NCI-H2107 treated with DMSO at 0.1 percent for 48 hours (cell line): Measurements from ENCODE around the gene CAMSAP2.

ENCODE experiments used
- DNase-seq: peaks from one replicate; lab custom pipeline; 2025; ENCODE audit not compliant: unreplicated experiment; lab: John Stamatoyannopoulos, UW

The CAMSAP2 gene

DNA sequence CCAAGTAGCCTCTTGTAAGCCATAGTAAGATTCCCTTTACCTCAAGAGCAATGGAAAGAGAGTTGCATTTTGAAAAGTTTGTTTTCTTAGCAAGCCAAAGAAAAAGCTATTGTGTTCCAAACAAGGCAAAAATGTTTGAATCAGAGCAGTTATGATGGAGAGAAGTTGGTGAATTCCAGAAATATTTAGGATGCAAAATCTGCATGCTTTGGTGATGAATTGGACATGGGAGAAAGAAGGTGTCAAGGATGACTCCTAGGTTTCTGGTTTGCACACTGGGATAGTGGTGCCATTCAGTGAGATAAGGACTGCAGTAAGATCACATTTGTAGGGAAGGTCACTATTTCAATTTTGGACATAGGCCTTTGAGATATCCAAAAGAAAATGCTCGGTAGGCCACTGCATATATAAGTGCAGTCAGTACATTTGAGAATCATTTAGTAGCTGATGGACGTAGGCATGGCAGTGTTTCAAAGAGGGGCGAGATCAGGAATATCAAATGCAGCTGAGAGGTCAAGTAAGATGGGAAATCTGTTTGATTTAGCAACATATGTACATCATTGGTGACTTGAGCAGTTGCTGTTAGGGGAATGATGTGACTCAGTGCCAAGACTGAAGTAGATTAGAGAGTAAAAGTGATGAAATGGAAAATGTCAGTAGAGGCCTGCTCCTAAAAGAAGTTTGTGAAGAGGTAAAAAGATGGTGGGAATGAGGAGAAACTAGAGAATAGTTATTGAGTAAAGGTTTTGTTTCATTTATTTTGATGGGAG lies 100.2 kb downstream of the CAMSAP2 start:
- no peak for DNase-seq

DNA sequence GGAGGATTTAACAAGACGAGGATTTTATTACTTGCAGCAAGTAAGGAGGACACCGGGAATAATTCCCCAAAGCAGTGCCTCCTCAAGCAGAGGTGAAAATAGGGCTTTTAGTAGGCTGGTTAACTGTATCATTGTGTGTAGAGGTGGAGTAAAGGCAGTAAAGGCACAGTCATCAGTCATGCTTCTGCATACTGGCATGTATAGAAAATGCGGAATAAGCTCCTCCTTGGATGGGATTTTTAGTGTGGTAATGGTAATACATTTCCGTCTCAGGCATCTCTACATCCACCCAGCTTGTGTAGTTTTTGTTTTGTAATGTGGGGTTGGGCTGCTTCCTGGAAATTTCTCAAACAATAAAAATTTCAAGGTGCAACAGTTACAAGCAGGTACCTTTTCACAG lies 106.7 kb downstream of the CAMSAP2 start:
- no peak for DNase-seq

GRCh38 chr1:200846398-200846797 lies 107.7 kb downstream of the CAMSAP2 start:
- DNase-seq = no peak

GRCh38 chr1:200849430-200849829 lies 110.7 kb downstream of the CAMSAP2 start:
- no peak for DNase-seq

GRCh38 chr1:200850554-200850953 lies 111.9 kb downstream of the CAMSAP2 start:
- no peak for DNase-seq

GRCh38 chr1:200856716-200857357 lies 118.1 kb downstream of the CAMSAP2 start:
- DNase-seq = no peak

- no peak for DNase-seq
Measured at GRCh38 chr1:200857804-200858203, 119.1 kb downstream of the CAMSAP2 start.

- no peak for DNase-seq
Measured at GRCh38 chr1:200861937-200862647, 123.4 kb downstream of the CAMSAP2 start.

DNA sequence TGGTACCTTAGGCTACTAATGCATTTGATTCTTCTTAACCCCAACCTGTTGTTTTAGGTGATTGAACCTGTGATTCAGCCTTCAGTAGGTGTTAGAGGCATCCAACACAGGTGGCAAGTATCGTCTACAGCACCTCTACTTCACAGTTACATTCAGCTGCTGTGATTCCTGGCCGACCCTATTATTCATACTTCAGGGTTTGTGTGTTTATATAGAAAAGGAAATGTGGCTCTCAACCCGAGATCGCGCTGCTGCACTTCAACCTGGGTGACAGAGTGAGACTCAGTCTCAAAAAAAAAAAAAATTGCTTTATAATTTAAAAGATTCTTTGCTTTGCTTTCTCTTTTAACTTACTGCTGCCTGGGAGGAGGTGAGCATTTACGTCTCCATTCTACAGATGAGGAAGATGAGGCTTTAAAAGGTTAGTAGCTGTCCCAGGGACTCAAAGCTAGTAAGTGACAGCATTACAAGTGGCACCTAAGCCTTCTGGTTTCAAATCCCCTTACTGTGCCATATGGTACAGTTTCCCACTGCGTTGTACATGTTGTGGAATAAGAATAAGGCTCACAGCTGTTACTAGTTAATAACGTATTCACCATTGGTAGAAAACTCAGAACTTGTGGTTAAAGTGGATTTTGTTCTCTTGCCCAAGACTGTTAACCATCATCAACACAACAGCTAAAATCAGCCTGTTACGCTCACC lies 124.2 kb downstream of the CAMSAP2 start:
- no peak for DNase-seq

DNA sequence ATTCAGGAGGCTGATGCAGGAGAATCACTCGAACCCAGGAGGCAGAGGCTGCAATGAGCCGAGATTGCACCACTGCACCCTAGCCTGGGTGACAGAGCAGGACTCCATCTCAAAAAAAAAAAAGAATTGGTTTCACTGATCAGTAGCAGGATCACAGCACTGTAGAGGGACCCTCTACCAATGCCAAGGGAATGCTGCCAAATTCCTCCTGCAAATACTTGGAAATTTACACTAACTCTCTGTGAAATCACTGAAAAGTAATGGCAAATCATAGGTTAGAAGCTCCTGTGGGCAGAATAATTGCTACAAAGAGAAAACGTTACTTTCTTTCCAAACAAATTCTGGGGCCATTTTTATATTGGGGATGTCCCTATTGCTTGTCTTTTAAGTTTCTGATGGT lies 127.4 kb downstream of the CAMSAP2 start:
- DNase-seq = no peak

GRCh38 chr1:200866521-200866920 lies 127.8 kb downstream of the CAMSAP2 start:
- no peak for DNase-seq

DNA sequence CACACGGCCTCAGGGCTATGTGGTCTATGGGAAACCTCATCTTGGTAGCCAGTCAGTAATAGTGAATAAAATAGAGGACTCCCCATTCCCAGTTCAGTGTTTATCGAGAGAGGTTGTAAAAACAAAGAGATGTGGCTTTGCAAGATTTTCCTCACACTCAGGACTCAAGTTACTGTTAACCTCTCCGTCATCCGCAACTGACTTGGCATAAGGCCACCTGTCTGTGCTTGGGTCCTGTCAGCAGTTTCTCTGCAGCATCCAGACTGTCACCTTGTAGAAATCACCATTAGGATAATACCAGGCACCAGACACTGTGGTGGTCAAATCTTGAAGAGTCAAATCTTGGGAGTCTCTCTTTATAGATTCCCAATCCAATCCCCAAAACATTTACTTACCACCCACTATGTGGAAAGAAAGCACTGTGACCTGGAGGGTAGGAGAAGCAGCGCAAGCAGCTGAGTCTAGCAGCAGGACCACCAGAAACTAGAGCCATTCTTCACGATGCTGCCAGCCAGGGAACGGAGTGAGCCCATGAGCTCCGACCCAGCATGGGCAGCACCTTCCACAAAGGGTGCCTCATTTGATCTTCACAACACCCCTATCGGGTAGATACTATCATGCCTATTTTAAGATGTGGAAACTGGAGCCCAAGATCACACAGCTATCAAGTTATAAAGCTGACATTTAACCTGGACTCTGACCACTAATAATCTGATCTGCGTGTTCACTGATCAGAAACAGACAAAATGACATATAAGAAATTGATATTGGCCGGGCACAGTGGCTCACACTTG lies 128.5 kb downstream of the CAMSAP2 start:
- peak; percentile 81 for DNase-seq

DNA sequence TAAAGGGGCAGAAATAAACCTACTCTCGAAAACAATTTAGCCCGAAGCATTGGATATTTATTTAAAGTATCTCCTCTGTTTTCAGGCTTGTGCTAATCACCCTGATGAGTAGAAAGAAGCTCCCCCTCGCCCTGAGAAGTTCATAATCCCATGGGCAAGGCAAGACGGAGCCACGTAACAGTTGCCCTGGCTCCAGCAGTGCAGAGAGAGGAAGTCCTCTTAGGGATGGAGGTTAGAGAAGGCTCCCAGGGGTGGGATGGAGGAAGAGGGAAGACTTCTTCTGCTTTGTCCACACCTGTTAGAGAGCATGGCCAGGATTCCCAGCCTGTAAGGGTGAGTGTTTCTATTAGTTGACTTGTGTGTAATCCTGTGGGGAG lies 130.7 kb downstream of the CAMSAP2 start:
- DNase-seq = no peak

- no peak for DNase-seq
Measured at GRCh38 chr1:200869753-200870391, 131.2 kb downstream of the CAMSAP2 start.

DNA sequence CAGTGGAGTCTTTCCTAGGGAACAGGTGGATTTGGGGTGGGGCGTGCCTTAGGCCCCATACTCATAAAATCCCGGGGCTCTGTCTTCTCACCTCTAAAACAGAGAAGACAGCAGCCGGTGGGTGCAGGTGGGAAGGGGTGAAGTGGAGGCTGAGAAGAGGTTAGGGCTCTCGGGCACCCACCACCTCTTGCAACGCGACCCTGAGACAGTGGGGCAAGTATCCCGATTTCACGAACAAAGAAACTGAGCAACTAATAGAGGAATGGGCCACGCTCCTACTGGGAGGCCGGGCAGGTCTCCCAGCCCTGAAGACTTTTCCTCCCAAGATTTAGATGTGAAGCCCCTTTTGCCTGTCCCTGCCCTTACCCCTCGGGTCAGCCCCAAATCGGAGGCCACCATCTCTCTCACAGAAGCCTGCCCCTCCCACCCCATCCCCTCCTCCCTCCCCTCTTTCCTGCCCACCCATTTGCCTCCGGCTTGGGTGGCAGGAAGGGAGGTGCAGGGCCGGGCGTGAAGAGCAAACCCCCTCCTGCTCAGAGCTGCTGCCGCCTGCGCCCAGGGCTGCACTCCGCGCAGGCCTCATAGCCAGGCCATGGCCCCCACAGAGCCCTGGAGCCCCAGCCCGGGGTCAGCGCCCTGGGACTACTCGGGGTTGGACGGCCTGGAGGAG lies 133.9 kb downstream of the CAMSAP2 start, which contains the start of gene GPR25:
GPR25 (plus strand) TSS at position 536 of the 670 bp plus-strand sequence; CDS start at position 593, 57 bp downstream.
- no peak for DNase-seq

DNA sequence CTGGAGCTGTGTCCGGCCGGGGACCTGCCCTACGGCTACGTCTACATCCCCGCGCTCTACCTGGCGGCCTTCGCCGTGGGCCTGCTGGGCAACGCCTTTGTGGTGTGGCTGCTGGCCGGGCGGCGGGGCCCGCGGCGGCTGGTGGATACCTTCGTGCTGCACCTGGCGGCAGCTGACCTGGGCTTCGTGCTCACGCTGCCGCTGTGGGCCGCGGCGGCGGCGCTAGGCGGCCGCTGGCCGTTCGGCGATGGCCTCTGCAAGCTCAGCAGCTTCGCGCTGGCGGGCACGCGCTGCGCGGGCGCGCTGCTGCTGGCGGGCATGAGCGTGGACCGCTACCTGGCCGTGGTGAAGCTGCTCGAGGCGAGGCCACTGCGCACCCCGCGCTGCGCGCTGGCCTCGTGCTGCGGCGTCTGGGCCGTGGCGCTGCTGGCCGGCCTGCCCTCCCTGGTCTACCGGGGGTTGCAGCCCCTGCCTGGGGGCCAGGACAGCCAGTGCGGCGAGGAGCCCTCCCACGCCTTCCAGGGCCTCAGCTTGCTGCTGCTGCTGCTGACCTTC lies 134.5 kb downstream of the CAMSAP2 start:
- no peak for DNase-seq

GRCh38 chr1:200873671-200874397 lies 135.1 kb downstream of the CAMSAP2 start:
- no peak for DNase-seq

DNA sequence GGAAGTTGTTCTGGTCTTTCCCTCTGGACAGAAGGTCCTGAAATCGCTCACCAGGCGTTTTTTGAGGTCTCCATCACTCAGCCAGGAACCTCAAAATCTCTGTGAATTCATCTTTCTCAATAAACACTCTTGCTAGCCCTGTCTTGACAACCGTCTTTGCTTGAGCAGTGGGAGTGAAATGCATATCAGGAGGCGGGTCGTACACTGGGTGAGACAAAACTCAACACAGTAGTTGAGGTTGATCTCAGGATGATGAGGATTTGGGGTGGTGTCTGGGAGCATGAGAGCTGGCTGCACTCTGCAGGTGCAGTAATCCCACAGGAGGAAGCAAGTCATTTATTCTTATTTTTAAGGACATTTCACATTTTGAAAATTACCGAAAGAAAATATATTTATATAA lies 136.0 kb downstream of the CAMSAP2 start:
- no peak for DNase-seq

DNA sequence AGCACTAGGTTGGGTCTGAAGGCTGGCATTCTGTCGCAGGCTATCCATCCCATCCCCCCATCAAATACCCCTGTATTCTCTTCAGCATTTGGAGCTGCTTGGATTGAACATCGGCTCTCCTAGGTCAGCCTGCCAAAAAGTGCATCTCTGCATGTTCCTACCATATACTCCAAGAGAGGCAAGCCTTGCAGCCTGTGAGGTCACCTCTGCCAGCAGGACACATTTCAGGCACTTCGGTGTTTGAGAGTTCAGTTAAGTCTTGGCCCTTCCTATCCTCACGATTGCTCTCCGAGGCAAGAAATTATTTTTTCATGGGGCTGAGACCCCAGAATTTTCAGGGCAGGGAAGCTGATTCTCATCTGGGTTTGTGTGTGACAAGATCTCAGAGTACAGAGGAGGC lies 136.7 kb downstream of the CAMSAP2 start:
- no peak for DNase-seq
